Endothelial cell of umbilical vein (primary cell): ENCODE data around the gene PRDX3. TPM values are rescaled to one million over a fixed set of nuclear protein-coding genes. Genes with fewer than 3 reads are reported as not detected.

Experiments
- BruUV-seq: library from RNA; stranded (reverse); fragments of 400-500 nt; replicated peaks from 2 replicates; lab custom pipeline; 2021; lab: Mats Ljungman, UMichigan
- CTCF ChIA-PET: fragments of 300-600, 350-600 bp; sonication (Branson Sonifier 250); formaldehyde crosslinking; loops from one replicate; lab custom pipeline; 2021; ENCODE audit warnings: antibody characterized with exemption, inconsistent platforms; lab: Charles Lee
- POLR2A ChIA-PET: fragments of 300-600, 350-600 bp; sonication (Branson Sonifier 250); formaldehyde crosslinking; loops from one replicate; lab custom pipeline; 2021; ENCODE audit warnings: antibody characterized with exemption, inconsistent platforms; lab: Charles Lee
- DNase-seq: peaks from one replicate; pipeline ENCODE4 v3.0.0-alpha.2; 2011; ENCODE audit warnings: low read depth, low spot score
- FAIRE-seq: peaks from 2 replicates; lab custom pipeline; 2011; peaks lifted over from hg19 to GRCh38; lab: Jason Lieb, UNC
- H2AFZ ChIP-seq: 2 replicates; pipeline ENCODE4 v1.6.0; 2012; ENCODE audit warnings: low read depth, low read length, control low read depth, inconsistent platforms
- H3K27ac ChIP-seq: 2 replicates; pipeline ENCODE4 v1.5.1; 2011; ENCODE audit warnings: low read depth, mild to moderate bottlenecking, control low read depth, low read length, moderate library complexity; ENCODE audit not compliant: insufficient read depth
- H3K27me3 ChIP-seq, 2 experiments: 2 replicates each; pipeline versions ENCODE4 v1.6.0 to v1.6.1; 2011; ENCODE audit warnings: low read length in 2 of 2, mixed read lengths in 1 of 2; ENCODE audit not compliant: control insufficient read depth in 2 of 2, insufficient read depth in 2 of 2
- H3K36me3 ChIP-seq, 2 experiments: 2 replicates in 1 of 2; 3 replicates in 1 of 2; pipeline ENCODE4 v1.5.1; 2011; ENCODE audit warnings: low read length in 2 of 2, mild to moderate bottlenecking in 1 of 2, moderate library complexity in 1 of 2; ENCODE audit not compliant: control insufficient read depth in 2 of 2, insufficient read depth in 2 of 2; ENCODE audit errors: extremely low read depth in 1 of 2
- H3K4me1 ChIP-seq: 3 replicates; pipeline ENCODE4 v1.5.1; 2011; ENCODE audit warnings: mild to moderate bottlenecking, low read length; ENCODE audit not compliant: control insufficient read depth, insufficient read depth; ENCODE audit errors: extremely low read depth
- H3K4me2 ChIP-seq: 2 replicates; pipeline ENCODE4 v1.6.1; 2011; ENCODE audit warnings: low read length, control low read depth, mixed read lengths; ENCODE audit not compliant: insufficient read depth
- H3K4me3 ChIP-seq, 3 experiments: fragments of 200-600 bp in 1 of 3; sonication (generic), shearing (Covaris generic) in 1 of 3; replicated peaks in 1 of 3; 2 replicates each; pipeline ENCODE4 v1.5.1; 2011 to 2016; ENCODE audit warnings: control low read depth in 3 of 3, low read length in 3 of 3, mild to moderate bottlenecking in 2 of 3, inconsistent platforms in 1 of 3, low read depth in 1 of 3, moderate library complexity in 1 of 3; ENCODE audit not compliant: insufficient read depth in 1 of 3
- H3K79me2 ChIP-seq: 2 replicates; pipeline ENCODE4 v1.6.0; 2012; ENCODE audit warnings: low read length, inconsistent platforms; ENCODE audit not compliant: control insufficient read depth, insufficient read depth
- H3K9ac ChIP-seq: replicated peaks from 2 replicates; pipeline ENCODE3; 2011; ENCODE audit warnings: low read length, control low read depth; ENCODE audit not compliant: insufficient read depth; ENCODE audit errors: extremely low read depth
- H3K9me1 ChIP-seq: replicated peaks from 3 replicates; pipeline ENCODE4 v1.6.0; 2011; ENCODE audit warnings: mild to moderate bottlenecking, low read length; ENCODE audit not compliant: control insufficient read depth, insufficient read depth; ENCODE audit errors: extremely low read depth
- H3K9me3 ChIP-seq: replicated peaks from 2 replicates; pipeline ENCODE4 v1.5.1; 2012; ENCODE audit warnings: low read length, inconsistent platforms; ENCODE audit not compliant: control insufficient read depth, insufficient read depth
- H4K20me1 ChIP-seq: replicated peaks from 2 replicates; pipeline ENCODE3; 2011; ENCODE audit warnings: mild to moderate bottlenecking, low read length; ENCODE audit not compliant: control insufficient read depth, insufficient read depth; ENCODE audit errors: extremely low read depth
- EZH2 ChIP-seq: IDR thresholded peaks from 2 replicates; pipeline ENCODE4 v1.6.1; 2012; ENCODE audit warnings: borderline replicate concordance, low read depth, mild to moderate bottlenecking, moderate library complexity, low read length, inconsistent platforms; ENCODE audit not compliant: severe bottlenecking
- FOS ChIP-seq: IDR thresholded peaks from 2 replicates; pipeline ENCODE4 v1.6.1; 2011; ENCODE audit warnings: mild to moderate bottlenecking, low read length, moderate library complexity, borderline replicate concordance; ENCODE audit not compliant: insufficient read depth
- GATA2 ChIP-seq: IDR thresholded peaks from 2 replicates; pipeline ENCODE4 v1.7.0; 2011; ENCODE audit warnings: low read depth, mild to moderate bottlenecking, moderate library complexity, mixed read lengths, low read length; ENCODE audit not compliant: insufficient read length, insufficient read depth
- JUN ChIP-seq: IDR thresholded peaks from 2 replicates; pipeline ENCODE4 v1.6.1; 2011; ENCODE audit warnings: borderline replicate concordance, low read depth; ENCODE audit not compliant: insufficient read length, insufficient read depth
- MAX ChIP-seq: IDR thresholded peaks from 2 replicates; pipeline ENCODE4 v1.6.1; 2011; ENCODE audit not compliant: insufficient read depth, insufficient read length
- MYC ChIP-seq: IDR thresholded peaks from one replicate; pipeline ENCODE4 v1.6.1; 2011; ENCODE audit warnings: mild to moderate bottlenecking, low read depth, low read length
- POLR2A ChIP-seq: IDR thresholded peaks from 2 replicates; pipeline ENCODE4 v1.6.1; 2012; ENCODE audit warnings: low read depth, mild to moderate bottlenecking, control low read depth, low read length
- POLR2AphosphoS5 ChIP-seq: IDR thresholded peaks from 2 replicates; pipeline ENCODE4 v1.6.1; 2012; ENCODE audit warnings: low read depth, mild to moderate bottlenecking, control low read depth, low read length, moderate library complexity; ENCODE audit not compliant: insufficient read depth
- dilution Hi-C: fragments of 300-500 bp; cut with MboI; formaldehyde crosslinking; loops from one replicate; pipeline ENCODE4 v1.15.0; 2019; ENCODE audit warnings: low sequenced_read_pairs; ENCODE audit not compliant: extremely low pct_ligation_motif_present
- intact Hi-C: fragments of 100-400 bp; cut with micrococcal nuclease; formaldehyde crosslinking; loops from one replicate; pipeline ENCODE4 v1.10.0; 2022
- polyA plus RNA-seq, 4 experiments: library from polyadenylated mRNA; depleted of rRNA in 3 of 4; stranded (reverse) in 3 of 4; unstranded in 1 of 4; fragments of >200 nt; gene quantifications; 2 replicates each; pipeline versions ENCODE4 v1.2.1 to v1.2.3, GENCODE V29; 2011 to 2012; ENCODE audit warnings: missing spikeins in 1 of 4
- total RNA-seq: library from RNA; stranded (reverse); gene quantifications from 2 replicates; pipeline ENCODE4 v1.2.3, GENCODE V29; 2021

The PRDX3 gene
- total and polyA plus RNA-seq, 2 donors (not counting 3 experiments of a cell fraction or from before 2014, with no cell fraction given), result 123 to 124 TPM

- BruUV-seq, result no TSS peak
- H3K9me1 ChIP-seq, result no peaks in the 10 kb centered on the region
- intact Hi-C loops, result no loop called here
- ChIA-PET POLR2A (interaction anchor here (0.6 kb wide), 1 partner anchor 90 kb away, joined by 3 read pairs; no protein-coding TSS in a partner anchor), CTCF (interaction anchor here (0.6 to 8.6 kb wide), 16 partner anchors 11 to 391 kb away, joined by 3 to 180 read pairs (median 4); no protein-coding TSS in a partner anchor)
- H3K9ac ChIP-seq, result peak overlapping the region; percentile 0
- no peaks in the 10 kb centered on the region for H3K9me3 ChIP-seq
- dilution Hi-C loops, result no loop called here
- FAIRE-seq (no peak), DNase-seq (peak; percentile 45)
- no peaks in the 10 kb centered on the region for H4K20me1 ChIP-seq
- H3K27me3 ChIP-seq, result no peaks in the 10 kb centered on the region
- peak overlapping the region; percentile 94 for H3K4me2 ChIP-seq
- H3K36me3 ChIP-seq, result no peaks in the 10 kb centered on the region
- H3K4me1 ChIP-seq, result peaks cover 35% of the 10 kb centered on the region
- peak overlapping the region; percentile 4 for H2AFZ ChIP-seq
- H3K27ac ChIP-seq, result peak overlapping the region; percentile 36
- TF ChIP-seq POLR2AphosphoS5 (no peak), FOS (no peak), POLR2A (no peak), GATA2 (peak; percentile 73)
- peak overlapping the region in 1 of 3 experiments; percentile 5 for H3K4me3 ChIP-seq
- peaks cover 24% of the 10 kb centered on the region for H3K79me2 ChIP-seq
Measured at GRCh38 chr10:119211625-119212441, 33.2 kb upstream of the PRDX3 start.

- no peak overlapping the region for H2AFZ ChIP-seq
- peaks cover 39% of the 10 kb centered on the region for H3K4me1 ChIP-seq
- POLR2A ChIA-PET, result no interaction called here
- H3K9ac ChIP-seq, result peak overlapping the region; percentile 83
- peak overlapping the region; percentile 94 for H3K4me2 ChIP-seq
- DNase-seq, result peak; percentile 77
- no peaks in the 10 kb centered on the region for H3K27me3 ChIP-seq
- peaks cover 24% of the 10 kb centered on the region for H3K79me2 ChIP-seq
- H3K36me3 ChIP-seq, result no peaks in the 10 kb centered on the region
- peak; percentile 4 for FAIRE-seq
- TF ChIP-seq JUN, result no peak
- no peak for TF ChIP-seq MYC
- no peak for TF ChIP-seq GATA2
- TF ChIP-seq EZH2, result no peak
- TF ChIP-seq MAX, result no peak
- no peaks in the 10 kb centered on the region for H4K20me1 ChIP-seq
- intact Hi-C loops (no loop called here), dilution Hi-C loops (no loop called here)
- no peaks in the 10 kb centered on the region for H3K9me3 ChIP-seq
- H3K4me3 ChIP-seq, result no peak overlapping the region
- H3K9me1 ChIP-seq, result no peaks in the 10 kb centered on the region
- BruUV-seq, result no TSS peak
- CTCF ChIA-PET, result interaction anchor here (0.6 to 8.6 kb wide), 16 partner anchors 12 to 391 kb away, joined by 3 to 180 read pairs (median 5); no protein-coding TSS in a partner anchor
- H3K27ac ChIP-seq, result peak overlapping the region; percentile 36
Measured at GRCh38 chr10:119211176-119211575, 32.6 kb upstream of the PRDX3 start.
